Loucy (cell line): ENCODE measurements around the gene RAPGEF2.

Experiments used
- EZH2phosphoT487 ChIP-seq: fragments of 200-600 bp; IDR thresholded peaks from 2 replicates; pipeline ENCODE4 v1.6.1; 2018; ENCODE audit warnings: antibody characterized with exemption, mild to moderate bottlenecking, moderate library complexity, borderline replicate concordance
- TF ChIP-seq, protein P1 (sequence below): fragments of 200-600 bp; sonication (generic); conservative IDR thresholded peaks from 2 replicates; pipeline ENCODE4 v1.5.1; 2014; ENCODE audit warnings: mild to moderate bottlenecking, antibody characterized with exemption, low read length

GRCh38 chr4:159175085-159175988 lies 72.5 kb downstream of the RAPGEF2 start:
- TF ChIP-seq, protein P1, sequence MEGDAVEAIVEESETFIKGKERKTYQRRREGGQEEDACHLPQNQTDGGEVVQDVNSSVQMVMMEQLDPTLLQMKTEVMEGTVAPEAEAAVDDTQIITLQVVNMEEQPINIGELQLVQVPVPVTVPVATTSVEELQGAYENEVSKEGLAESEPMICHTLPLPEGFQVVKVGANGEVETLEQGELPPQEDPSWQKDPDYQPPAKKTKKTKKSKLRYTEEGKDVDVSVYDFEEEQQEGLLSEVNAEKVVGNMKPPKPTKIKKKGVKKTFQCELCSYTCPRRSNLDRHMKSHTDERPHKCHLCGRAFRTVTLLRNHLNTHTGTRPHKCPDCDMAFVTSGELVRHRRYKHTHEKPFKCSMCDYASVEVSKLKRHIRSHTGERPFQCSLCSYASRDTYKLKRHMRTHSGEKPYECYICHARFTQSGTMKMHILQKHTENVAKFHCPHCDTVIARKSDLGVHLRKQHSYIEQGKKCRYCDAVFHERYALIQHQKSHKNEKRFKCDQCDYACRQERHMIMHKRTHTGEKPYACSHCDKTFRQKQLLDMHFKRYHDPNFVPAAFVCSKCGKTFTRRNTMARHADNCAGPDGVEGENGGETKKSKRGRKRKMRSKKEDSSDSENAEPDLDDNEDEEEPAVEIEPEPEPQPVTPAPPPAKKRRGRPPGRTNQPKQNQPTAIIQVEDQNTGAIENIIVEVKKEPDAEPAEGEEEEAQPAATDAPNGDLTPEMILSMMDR = peak; percentile 86
- no peak for TF ChIP-seq EZH2phosphoT487
